Fibroblast of the aortic adventitia (primary cell): Measurements from ENCODE around the gene GNGT1. TPM values are rescaled to one million over a fixed set of nuclear protein-coding genes. Genes with fewer than 3 reads are reported as not detected.
A peak's percentile ranks its signal among the peaks of the same experiment; 100 is the strongest.

Experiments
- DNase-seq: peaks from one replicate; pipeline ENCODE4 v3.0.0-alpha.2; 2010; ENCODE audit warnings: low read depth
- H3K4me3 ChIP-seq: 2 replicates; pipeline ENCODE4 v1.5.1; 2011; ENCODE audit warnings: low read depth, mild to moderate bottlenecking, control low read depth, low read length, moderate library complexity
- CTCF ChIP-seq: IDR thresholded peaks from 2 replicates; pipeline ENCODE4 v1.5.1; 2011; ENCODE audit warnings: mild to moderate bottlenecking, low read length, control low read depth, inconsistent platforms; ENCODE audit not compliant: insufficient read depth
- total RNA-seq: library from RNA; depleted of rRNA; stranded (reverse); fragments of >200 nt; gene quantifications from 2 replicates; pipeline ENCODE4 v1.2.3, GENCODE V29; 2012; ENCODE audit warnings: low replicate concordance

Gene GNGT1
- total RNA-seq, 1 donor, result not detected

DNA sequence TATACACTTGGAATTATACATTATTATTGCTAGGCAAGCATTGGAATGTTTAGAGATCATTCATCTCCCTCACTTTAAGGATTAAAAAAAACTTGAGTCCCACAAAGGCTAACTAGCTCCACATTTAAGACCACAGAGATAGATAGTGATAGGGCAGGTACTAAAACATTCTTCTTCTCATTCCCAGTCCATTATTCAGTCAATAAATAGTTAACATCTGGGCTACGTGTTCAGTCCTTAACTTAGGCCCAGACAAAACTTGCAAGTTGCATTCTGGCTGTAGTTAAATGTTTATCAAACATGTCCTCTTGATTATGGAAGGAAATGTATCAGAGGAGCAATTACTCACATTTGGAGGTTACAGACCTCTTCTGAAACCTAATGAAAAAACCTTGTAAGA is 17.6 kb downstream of the GNGT1 start:
- TF ChIP-seq CTCF, result no peak
- peak overlapping the region; percentile 85 for H3K4me3 ChIP-seq
- DNase-seq, result peak; percentile 37

- no peak for TF ChIP-seq CTCF
- H3K4me3 ChIP-seq, result no peak overlapping the region
- DNase-seq, result no peak
Observed at GRCh38 chr7:93926800-93927199, 20.4 kb downstream of the GNGT1 start.

DNA sequence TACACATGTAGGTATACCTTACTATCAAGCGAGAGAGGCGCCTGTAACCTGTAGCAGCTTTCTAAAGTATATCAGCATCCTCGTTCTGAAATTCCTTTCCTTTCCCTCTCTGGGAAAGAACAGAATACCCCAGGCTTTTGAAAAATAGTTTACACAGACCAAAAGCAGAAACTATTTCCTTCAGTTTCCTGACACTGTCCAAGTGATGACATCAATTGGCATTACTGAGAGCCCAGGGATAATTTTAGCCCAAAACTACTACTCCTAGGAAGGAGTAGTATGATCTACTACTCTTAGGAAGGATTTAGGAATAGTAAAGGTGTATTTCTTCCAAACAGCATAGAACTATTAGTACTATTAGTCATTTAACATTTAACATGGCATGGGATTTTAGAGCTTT is 21.2 kb downstream of the GNGT1 start:
- no peak overlapping the region for H3K4me3 ChIP-seq
- TF ChIP-seq CTCF, result no peak
- DNase-seq, result no peak

GRCh38 chr7:93931655-93932054 is 25.3 kb downstream of the GNGT1 start:
- no peak for TF ChIP-seq CTCF
- DNase-seq, result no peak
- H3K4me3 ChIP-seq, result no peak overlapping the region

GRCh38 chr7:93933156-93933555 is 26.8 kb downstream of the GNGT1 start:
- DNase-seq, result no peak
- no peak for TF ChIP-seq CTCF

GRCh38 chr7:93935102-93935501 is 28.7 kb downstream of the GNGT1 start:
- TF ChIP-seq CTCF, result no peak
- DNase-seq, result peak; percentile 41
- H3K4me3 ChIP-seq, result no peak overlapping the region

More at GRCh38 chr7:93933156-93933555, 26.8 kb downstream of the GNGT1 start:
- no peak overlapping the region for H3K4me3 ChIP-seq

DNA sequence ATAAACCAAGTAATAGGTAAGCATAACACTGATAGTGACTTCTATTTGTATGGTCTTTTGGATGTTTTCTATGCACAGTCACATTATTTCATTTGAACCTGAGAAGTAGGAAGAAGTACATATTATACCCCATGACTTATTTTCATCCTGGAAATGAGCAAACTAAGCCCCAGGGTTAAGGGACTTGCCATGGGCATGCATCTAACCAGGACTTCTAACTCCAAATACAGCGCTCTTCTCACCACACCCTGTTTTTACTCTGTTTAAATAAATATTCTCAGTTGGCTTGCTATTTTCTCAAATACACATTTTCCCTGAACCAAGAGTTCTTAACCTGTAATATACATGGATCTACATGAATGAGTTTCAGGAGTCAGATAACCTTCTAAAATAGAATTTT is 31.5 kb downstream of the GNGT1 start:
- no peak for DNase-seq
- TF ChIP-seq CTCF, result no peak
- H3K4me3 ChIP-seq, result no peak overlapping the region
